HG03565 (cell line): ENCODE measurements around the gene DNAH10.
"Not testable (repeated sequence)": the region's sequence is repeated elsewhere in the genome, so short reads cannot be mapped to it uniquely, and the experiment has no call there.

Experiments
- ATAC-seq: cut with Tn5 transposase; IDR thresholded peaks from one replicate; pipeline ENCODE4 v1.9.1; 2021; ENCODE audit warnings: mild to moderate bottlenecking, moderate library complexity; ENCODE audit not compliant: unreplicated experiment

Gene DNAH10

GRCh38 chr12:123748161-123748560 lies 13.9 kb upstream of the DNAH10 start:
- no peak for ATAC-seq

DNA sequence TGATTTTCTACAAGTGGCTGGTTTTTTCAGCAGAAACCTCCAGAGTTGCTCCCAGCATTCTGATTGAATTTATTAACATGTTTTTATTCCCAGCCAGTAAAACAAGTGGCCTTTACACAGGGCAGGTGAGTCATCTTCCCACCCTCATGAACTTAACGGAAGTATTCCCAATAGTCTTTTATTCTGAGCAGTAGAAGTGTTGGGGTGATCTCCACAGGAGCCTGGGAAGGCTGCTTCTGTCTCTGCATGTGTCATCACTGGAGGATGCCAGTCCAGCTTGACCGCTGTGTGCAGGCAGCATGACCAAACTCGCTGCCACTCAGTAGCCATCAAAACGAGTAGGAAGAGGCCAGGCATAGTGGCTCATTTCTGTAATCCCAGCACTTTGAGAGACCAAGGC lies 13.4 kb upstream of the DNAH10 start:
- ATAC-seq: no peak

GRCh38 chr12:123749355-123749754 lies 12.7 kb upstream of the DNAH10 start:
- ATAC-seq: no peak

GRCh38 chr12:123750159-123750656 lies 11.9 kb upstream of the DNAH10 start:
- no peak for ATAC-seq

GRCh38 chr12:123752046-123752445 lies 10.1 kb upstream of the DNAH10 start:
- no peak for ATAC-seq

DNA sequence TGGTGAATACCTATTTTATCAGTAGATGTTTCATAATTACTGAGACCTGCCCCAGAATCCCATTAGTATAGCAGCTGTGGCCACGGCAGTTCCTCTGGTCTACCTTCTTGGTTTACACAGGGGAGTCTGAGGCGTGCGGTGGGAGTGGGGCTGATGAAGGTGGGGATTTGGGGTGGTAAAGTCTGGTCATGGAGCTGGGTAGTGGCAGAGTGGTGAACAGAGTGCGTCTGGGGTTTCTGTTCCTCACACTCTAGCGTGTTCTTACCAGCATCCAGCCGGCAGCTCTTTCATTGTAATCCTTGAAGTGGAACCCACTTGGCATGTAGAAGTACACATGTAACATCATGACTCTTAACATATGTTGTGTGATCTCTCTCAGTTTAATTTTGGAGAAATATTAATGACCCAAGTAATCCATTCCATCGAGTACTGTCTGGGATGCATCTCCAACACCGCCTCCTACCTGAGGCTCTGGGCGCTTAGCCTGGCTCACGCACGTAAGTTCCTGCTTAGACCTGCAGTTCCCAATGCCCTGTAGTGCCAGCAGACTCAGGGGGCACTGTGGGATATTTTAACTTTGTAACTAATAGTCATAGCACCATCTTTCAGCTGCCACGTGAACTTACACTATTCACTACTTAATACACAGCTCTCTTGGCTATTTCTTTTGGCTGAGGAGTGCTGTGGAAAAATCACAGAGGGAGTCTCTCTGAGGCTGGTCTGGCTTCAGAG lies 7.9 kb upstream of the DNAH10 start:
- ATAC-seq: no peak

- no peak for ATAC-seq
These were observed 4.5 kb upstream of the DNAH10 start for GRCh38 chr12:123757561-123757960.

DNA sequence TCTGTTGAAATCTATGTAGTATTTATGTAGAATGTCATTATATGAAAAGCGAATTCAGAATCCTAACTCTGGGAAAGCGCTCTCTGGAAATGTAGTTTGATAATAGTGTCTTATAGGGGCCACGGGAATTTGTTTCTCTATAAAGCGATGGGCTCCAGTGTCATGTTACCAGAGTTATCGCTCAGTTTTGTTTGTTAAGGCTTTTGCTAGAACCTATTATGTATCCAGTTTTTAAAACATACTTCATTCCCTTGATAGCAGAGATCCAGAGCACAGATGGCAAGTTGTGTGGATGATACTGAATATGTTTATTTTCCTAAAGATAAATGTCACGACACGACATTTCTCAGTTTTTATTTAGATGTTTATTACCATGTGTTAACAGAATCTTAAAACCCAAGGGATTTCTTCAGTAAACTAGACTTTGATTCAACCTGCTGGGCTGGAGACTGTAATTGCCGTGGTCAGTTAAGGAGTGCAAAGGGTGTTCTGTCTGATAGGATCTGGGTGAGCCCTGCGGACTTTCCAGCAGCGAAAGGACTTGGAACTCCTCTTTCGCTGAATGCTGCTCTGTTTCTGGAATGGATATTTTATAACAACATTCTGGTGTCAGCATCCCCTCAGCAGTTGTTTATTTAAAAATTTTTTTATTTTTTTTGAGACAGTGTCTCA lies 1.7 kb upstream of the DNAH10 start:
- no peak for ATAC-seq

- ATAC-seq: no peak
These were observed 583 bp downstream of the DNAH10 start for GRCh38 chr12:123762715-123763052.

- ATAC-seq: no peak
These were observed 992 bp downstream of the DNAH10 start for GRCh38 chr12:123763093-123763492.

- ATAC-seq: no peak
These were observed 2.0 kb downstream of the DNAH10 start for GRCh38 chr12:123764109-123764508.

DNA sequence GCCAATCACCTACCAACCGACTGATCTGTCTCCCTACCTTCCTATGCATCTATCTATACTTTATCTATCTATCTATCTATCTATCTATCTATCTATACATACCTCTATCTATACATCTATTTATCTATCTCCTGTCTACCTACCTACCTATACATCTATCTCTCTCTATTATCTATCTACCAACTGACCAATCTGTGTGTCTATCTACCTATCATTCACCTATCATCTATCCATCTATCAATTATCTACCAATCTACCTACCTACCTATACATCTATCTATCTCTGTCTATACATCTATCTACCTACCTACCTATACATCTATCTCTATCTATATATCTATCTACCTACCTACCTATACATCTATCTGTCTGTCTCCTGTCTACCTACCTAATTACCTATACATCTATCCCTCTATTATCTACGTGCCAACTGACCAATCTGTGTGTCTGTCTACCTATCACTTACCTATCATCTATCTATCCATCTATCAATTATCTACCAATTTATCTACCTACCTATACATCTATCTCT lies 3.5 kb downstream of the DNAH10 start:
- no peak for ATAC-seq

DNA sequence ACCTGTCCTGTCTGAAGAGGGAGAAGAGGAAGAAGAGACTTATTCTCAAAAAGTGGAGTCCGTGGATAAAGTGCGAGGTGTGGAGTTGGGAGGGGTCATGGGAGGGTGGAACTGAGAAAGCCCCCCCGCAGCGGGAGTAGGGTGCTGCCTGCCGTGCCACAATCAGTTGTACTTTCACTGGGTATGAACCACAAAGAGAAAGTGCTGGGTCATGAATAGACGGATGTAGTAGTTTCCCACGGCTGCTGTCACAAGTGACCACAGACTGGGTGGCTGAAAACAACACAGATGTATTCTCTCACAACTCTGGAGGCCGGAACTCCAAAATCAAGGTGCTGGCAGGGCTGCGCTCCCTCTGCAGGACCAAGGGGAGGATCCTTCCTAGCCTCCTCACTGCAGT lies 5.5 kb downstream of the DNAH10 start:
- peak; percentile 84 for ATAC-seq

DNA sequence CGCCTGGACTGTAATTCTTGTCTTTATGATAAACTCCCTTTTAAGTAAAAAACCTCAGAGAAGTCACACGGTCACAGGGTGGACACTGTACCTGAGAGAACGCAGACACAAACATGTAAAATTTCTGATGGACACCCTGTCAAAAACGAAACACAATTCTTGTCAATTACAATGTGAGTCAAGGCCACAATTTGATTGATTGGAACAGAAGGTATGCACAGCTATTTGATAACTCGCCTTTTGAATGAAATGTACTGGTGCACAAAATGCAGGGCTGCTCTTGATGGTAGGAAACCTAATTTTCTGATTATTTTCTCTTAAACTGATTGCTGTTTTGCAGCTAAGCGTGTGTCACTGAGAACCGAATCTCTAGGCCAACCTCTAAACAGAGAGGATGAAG lies 9.2 kb downstream of the DNAH10 start:
- no peak for ATAC-seq

GRCh38 chr12:123772074-123772473 lies 10.0 kb downstream of the DNAH10 start:
- no peak for ATAC-seq

DNA sequence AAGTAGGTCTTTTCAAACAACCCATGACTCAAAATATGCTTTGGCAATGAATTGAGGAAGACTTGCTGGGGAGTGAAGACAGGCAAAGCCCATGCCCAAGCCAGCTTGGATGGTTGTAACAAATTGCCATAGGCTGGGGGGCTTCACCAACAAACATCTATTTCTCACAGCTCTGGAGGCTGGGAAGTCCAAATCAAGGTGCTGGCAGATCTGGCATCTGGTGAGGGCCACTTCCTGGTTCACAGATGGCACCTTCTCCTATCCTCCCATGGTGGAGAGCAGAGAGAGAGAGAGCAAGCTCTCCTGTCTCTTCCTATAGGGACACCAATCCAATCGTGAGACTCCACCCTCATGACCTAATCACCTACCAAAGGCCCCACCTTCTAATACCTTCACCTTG lies 11.3 kb downstream of the DNAH10 start:
- ATAC-seq: no peak

GRCh38 chr12:123779551-123779950 lies 17.4 kb downstream of the DNAH10 start:
- no peak for ATAC-seq

GRCh38 chr12:123782997-123783792 lies 21.1 kb downstream of the DNAH10 start:
- ATAC-seq: no peak

DNA sequence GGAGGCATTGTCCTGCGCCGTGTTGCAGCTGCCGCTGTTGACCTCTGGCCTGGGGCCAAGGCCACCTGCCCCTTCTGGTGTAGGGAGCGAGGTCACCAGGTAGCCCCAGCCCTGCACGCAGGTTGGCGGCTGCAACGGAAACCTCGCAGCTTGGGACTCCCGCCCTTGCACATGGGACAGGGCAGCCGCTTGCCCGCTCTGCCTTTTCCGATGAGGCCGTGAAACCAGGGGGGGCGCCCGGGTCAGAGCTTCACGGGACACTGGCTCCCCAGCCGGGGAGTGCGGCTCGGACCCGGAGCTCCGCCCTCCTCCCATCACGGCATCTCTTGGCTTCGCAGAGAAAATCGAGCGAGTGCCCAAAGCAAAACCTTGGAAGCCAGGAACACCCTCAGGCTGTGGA lies 25.4 kb downstream of the DNAH10 start:
- no peak for ATAC-seq

DNA sequence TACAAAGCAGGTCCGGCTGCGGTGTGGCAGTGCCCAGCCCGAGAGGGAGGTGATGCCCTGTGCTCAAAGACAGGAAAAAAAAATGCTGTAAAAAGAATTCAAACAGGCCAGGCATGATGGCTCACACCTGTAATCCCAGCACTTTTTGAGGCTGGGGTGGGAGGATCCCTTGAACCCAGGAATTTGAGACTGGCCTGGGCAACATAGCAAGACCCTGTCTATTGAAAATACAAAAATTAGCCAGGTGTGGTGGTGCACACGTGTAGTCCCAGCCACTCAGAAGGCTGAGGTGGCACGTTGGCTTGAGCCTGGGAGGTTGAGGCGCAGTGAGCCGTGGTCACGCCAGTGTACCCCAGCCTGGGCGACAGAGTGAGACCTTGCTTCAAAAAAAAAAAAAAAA lies 26.4 kb downstream of the DNAH10 start:
- ATAC-seq: no peak

- ATAC-seq: not testable (repeated sequence)
These were observed 27.3 kb downstream of the DNAH10 start for GRCh38 chr12:123789422-123789821.
